ENCODE measurements around the gene DLX1.
"Not testable (repeated sequence)": the region's sequence is repeated elsewhere in the genome, so short reads cannot be mapped to it uniquely, and the experiment has no call there.

The DLX1 gene

GRCh38 chr2:172085460-172086159 lies at the start of gene DLX1:
TSS of gene DLX1 (plus strand) at chr2:172085507. CDS start at chr2:172085678, 171 bp downstream.
- no peak for DNase-seq (ENCODE audit: low read depth)

- peak; percentile 55 for DNase-seq (ENCODE audit: low read depth)
Measured at GRCh38 chr2:172038121-172038520, 47.2 kb upstream of the DLX1 start.

- DNase-seq (ENCODE audit: low read depth), result peak; percentile 93
Measured at GRCh38 chr2:172038604-172039003, 46.7 kb upstream of the DLX1 start.

DNA sequence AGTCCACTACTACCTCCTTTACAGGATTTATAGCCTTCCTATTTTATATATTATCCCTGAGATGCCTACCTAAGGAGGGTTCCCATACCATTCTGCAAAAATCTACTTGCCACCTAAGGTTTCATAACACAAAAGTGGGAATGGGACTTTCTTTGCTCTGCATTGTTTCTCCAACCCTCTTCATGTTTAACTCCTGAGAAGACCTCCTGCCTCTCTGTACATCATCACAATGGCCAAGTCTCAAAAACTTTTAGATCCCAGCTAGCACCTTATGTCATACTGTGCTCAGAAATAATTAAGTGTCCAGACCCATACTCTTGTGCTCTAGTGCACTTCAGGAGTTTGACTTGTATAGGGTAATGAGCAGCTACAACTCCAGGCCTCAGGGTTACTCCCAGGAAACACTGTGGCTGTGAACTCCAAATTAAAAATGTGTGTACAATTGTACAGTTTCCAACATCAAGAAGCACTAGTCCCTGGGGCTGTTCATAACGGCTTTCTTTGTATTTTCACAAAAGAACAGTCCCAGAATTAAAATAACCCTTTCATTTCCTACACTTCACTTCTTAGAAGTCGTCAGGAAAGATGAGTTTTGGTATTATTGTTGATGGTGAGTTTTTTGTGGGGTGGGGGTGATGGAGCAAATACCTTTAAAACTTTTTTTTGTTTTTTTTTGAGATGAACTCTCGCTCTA lies 46.1 kb upstream of the DLX1 start:
- peak; percentile 16 for DNase-seq (ENCODE audit: low read depth)

DNA sequence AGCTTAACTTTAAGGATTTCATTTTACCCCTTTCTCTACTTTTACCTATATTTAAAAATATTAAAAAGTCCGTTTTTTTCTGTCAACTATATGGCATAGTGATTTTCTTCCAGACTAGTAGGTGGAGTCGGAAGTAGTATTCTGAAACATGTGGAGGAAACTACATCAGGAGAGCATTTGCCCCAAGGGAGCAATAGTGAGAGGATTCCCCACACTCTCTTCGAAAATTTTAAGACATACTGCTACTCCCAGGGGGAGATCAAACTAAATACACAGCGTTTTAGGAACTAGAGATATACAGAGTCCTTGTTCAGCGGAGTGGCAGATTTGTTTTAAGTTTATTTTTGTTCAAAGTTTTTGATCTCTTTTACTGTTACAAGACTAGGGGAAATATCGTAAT lies 45.0 kb upstream of the DLX1 start:
- DNase-seq (ENCODE audit: low read depth), result no peak

DNA sequence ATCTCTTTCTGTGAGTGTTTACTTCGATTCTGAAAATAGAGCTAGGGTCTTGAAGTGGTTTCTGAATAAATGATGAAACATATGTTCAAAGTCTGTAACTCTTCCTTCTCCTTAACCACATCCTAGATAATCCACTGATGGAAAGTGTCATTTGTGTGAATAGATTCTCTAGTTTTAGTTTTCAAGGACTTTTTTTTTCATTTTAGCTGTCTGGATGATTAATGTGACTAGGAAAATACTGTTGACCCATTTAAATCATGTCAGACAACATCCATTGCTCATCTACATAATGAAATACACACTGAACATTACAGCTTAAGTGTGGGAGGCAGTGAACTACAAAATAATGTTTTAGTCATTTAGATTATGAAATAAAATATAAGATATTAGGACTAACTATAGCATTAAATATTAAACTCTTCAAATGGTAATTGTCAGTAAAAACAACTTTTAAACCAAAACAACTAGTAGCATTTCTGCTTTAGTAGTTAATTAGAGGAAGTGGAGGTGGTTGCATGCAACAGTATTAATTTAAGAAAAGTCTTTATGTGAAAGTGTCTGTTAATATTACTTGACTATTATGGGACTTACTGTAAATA lies 39.1 kb upstream of the DLX1 start:
- DNase-seq (ENCODE audit: low read depth), result no peak

- no peak for DNase-seq (ENCODE audit: low read depth)
Measured at GRCh38 chr2:172046866-172047565, 38.3 kb upstream of the DLX1 start.

- no peak for DNase-seq (ENCODE audit: low read depth)
Measured at GRCh38 chr2:172047566-172048507, 37.5 kb upstream of the DLX1 start.

- no peak for DNase-seq (ENCODE audit: low read depth)
Measured at GRCh38 chr2:172048508-172049503, 36.5 kb upstream of the DLX1 start.

GRCh38 chr2:172049567-172050120 lies 35.7 kb upstream of the DLX1 start:
- DNase-seq (ENCODE audit: low read depth), result no peak

DNA sequence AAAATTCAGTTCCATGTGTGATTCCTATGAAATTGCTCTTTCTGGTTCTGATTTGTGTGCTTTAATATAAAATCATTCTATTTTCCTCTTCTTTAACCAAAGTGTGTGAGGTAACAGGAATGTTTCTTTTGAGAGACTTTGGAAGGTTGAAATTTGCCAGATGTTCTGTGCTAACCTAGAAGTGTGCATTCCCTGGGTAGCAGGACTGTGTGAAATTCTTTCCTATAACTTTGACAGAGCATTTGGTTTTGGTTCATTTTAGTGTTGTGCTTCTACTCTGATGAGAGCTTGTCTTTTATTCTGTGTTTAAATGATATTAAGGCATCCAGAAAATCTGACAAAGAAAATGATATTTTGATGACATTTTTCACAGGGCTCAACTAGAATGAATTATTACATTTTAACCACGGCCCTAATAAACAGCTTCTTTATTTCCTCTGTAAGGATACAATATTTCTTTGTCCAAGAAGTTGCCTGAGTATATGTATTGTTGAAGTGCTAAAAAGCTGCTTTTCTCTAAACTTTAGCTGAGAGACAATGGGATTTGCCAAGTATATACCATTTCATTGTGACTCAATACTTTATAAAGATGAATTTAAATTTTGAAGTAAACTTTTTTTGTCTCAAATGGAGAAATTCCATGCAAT lies 34.7 kb upstream of the DLX1 start:
- DNase-seq (ENCODE audit: low read depth), result no peak

DNA sequence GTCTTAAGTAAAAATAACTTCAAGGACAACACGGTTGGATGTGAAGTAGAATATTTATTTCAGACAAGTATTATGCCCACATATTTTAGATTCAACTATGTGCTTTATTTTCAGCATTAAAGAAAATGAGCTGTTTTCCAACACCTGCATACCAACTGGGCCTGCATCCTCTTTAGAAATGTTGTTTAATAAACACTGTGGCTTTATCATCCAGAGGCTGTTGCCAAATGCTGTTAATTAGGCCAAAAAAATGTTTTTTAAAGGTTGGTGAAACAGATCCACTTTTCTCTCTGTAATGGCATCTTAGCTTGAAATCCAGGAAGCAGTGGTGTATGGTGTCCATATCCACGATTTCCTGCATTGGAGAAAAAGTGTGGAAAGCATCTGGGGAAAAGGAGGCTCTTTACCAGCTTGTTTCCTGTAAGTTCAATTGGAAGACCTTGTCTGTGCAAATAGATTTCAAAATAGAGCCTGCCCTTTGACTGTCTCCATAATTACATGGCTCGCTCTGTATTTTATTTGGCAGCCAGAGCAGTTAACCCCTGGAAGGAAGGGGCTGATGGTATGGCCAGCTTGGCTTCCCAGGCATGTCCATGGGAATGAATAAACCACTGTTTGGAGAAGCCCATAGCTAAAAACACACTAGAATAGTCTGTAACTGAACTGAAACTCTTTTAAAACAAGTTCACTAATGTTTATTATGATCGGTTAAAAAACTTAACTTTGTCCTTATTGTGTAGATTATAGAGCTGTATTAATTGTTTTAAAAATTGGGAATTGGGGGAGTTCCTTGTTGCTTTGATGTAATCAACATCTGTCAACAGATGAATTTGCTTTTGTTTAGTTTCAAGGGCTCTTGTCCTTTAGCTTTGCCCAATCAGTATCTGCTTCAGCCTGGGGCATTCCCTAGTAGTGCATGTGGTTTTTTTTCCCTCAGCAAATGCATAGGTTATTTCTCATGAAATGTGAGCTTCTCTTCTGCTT lies 33.0 kb upstream of the DLX1 start:
- no peak for DNase-seq (ENCODE audit: low read depth)

DNA sequence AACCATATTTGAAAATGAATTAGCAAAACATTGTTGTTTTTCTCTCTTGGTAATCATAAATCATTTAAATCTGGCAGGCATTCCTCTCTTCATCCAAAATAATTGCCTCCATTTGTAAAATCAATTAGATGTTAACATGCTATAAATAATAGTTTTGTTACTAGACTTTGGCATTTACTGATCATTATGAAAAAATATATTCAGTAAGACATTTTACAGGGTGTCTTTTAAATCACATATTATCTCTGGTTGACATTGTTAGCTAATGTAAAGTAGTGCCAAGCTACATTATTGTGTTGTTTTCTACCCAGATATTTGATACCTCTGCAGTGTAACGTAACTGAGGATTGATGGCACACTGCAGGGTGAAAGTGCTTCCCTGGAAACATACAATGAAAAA lies 31.8 kb upstream of the DLX1 start:
- DNase-seq (ENCODE audit: low read depth), result no peak

- no peak for DNase-seq (ENCODE audit: low read depth)
Measured at GRCh38 chr2:172056293-172056692, 29.0 kb upstream of the DLX1 start.

DNA sequence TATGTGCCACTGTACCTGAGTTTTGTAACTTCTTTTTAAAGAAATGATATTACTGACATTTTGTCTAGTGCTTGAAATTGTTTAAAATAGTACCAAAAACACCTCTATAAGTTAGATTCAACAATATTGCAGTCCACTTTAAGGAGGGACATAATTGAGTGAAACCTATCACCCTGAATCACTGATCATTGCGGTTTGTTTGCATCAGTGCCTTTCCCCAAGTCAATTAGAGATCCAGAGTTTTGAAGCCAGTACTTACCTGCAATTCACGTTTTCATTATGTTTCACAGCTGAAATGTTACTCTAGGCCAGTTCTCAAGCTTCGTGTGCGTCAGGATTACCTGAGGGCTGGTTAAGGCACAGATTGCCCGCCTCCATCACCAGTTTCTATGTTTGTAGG lies 26.6 kb upstream of the DLX1 start:
- DNase-seq (ENCODE audit: low read depth), result no peak

DNA sequence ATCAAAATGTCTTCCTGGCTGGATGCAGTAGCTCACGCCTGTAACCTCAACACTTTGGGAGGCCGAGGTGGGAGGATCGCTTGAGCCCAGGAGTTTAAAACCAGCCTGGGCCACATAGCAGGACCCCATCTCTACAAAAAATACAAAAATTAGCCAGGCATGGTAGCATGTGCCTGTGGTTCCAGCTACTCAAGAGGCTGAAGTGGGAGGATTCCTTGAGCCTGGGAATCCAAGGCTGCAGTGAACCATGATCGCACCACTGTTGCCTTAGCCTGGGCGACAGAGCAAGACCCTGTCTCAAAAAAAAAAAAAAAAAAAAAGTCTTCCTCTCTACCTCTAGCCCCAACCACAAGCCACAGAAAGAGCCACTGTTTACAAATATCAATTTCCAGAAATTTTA lies 25.2 kb upstream of the DLX1 start:
- DNase-seq (ENCODE audit: low read depth), result not testable (repeated sequence)

- no peak for DNase-seq (ENCODE audit: low read depth)
Measured at GRCh38 chr2:172062402-172063004, 22.8 kb upstream of the DLX1 start.

DNA sequence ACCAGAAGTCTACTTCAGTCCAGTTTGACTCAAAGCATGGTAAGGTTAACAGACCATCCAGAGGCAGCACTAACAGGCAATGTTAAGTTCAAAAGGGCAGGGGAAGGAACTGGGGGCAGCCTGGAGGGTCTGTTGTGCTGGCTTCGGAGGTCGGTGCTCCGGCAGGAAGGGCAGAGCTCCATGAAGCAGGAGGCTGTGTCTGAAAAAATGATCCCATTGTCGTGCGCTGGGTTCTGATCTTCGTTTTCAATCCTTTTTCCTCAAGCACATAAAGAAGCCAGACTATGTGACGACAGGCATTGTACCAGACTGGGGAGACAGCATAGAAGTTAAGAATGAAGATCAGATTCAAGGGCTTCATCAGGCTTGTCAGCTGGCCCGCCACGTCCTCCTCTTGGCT lies 21.9 kb upstream of the DLX1 start:
- no peak for DNase-seq (ENCODE audit: low read depth)
